NCI-H1930 (cell line): ENCODE measurements around the gene PAPPA2.
"Not testable (repeated sequence)": the region's sequence is repeated elsewhere in the genome, so short reads cannot be mapped to it uniquely, and the experiment has no call there.

Experiments used
- DNase-seq, 2 experiments: peaks; one replicate each; lab custom pipeline; 2025; lab: John Stamatoyannopoulos, UW

Gene PAPPA2

DNA sequence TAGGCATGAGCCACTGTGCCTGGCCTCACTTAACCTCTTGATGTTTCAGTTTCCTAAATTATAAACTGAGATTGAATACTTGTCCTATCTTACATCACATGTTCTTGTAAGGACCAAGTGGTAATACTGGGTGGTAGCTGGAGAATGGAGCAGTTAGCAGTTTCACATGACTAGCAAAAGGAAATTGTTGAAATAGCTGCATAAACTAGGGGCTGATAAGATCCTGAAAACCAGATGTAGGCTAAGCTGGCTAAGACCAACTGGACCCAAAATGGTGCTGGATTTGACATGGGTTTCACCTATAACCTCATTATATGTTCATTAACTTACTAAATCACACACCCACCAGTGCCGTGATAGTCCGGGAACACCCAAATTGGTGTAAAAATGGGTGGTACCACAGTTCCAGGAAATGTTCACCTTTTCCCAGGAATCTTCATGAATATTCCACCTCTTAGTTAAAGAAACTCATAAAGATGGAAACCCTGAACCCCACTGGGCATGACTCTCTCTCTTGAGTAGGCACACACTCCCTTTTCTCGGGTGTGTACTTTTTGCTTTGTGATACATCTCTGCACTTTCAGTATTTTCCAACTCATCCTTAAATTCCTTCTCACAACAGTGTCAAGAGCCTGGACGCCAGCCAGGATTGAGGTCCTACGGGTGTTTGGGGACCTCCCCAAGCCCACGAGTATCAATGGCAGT, at the start of gene PAPPA2:
Gene PAPPA2 (plus strand): TSS at position 502 of the 705 bp plus-strand sequence. CDS start 93,148 bp downstream, outside the sequence.
- no peak for DNase-seq

DNA sequence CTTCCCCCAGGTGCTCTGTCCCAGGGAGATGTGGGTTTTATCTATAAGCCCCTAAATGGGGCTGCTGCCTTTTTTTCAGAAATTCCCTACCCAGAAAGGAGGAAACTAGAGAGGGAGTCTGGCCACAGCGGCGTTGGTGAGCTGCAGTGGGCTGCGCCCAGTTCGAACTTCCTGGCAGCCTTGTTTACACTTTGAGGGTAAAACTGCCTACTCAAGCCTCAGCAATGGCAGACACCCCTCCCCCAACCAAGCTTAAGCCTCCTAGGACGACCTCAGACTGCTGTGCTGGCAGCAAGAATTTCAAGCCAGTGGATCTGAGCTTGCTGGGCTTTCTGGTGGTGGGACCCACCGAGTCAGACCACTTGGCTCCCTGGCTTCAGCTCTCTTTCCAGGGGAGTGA, 46.2 kb upstream of the PAPPA2 start:
- DNase-seq = no peak

- not testable (repeated sequence) for DNase-seq
Measured at GRCh38 chr1:176419608-176420007, 43.4 kb upstream of the PAPPA2 start.

GRCh38 chr1:176434234-176434633, 28.7 kb upstream of the PAPPA2 start:
- DNase-seq = no peak

DNA sequence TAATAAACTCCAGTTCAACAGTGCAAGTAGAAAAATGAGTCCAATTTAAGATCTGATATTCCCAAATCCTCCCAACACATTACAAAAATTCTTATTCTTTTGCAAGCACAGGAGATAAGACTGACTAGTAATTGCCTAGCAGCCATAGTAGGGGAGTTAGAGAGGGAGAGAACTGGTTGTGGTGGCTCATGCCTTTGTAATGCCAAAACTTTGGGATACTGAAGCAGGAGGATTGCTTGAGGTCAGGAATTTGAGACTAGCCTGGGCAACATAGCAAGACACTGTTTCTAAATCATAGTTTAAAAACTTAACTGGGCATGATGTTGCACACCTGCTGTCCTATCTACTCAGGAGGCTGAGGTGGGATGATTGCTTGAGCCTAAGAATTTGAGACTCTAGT, 26.7 kb upstream of the PAPPA2 start:
- DNase-seq = no peak

DNA sequence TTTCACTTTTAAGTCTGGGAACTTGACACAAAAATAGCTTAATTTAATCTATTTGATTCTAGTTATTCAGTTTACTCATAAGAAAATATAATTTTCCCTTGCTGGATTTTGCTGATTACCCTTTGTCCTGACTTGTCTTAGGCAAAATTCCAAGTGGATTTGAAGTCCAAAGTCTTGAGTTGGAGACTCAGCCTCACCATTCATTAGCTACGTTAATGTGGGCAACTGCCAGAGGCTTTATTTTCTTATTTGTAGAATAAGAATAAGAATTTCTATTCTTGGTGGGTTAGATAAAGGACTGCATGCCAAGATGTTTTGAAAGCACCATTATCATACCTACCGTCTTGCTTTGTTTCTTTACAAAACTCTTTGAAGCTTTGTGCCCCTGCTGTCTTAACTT, 22.8 kb upstream of the PAPPA2 start:
- no peak for DNase-seq

DNA sequence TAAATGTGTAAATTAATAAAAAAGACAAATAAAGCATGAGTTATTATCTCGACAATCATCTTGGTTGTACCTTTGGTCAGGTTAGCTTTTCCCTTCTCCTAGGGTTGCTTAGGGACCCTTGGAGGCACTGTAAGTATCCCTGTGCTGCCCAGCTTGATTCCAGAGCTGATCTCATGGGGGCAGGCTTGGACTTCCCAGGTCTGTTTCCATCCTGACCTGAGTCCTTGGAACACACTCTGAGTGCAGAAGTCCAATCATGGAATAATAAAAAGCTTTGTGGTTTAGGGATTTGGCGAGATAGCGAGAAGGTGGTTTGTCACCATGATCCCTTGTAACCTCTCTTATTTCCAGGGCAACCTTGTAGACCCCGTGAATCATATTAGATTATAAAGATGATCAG, 18.7 kb upstream of the PAPPA2 start:
- DNase-seq = no peak

- no peak for DNase-seq
Measured at GRCh38 chr1:176445402-176445801, 17.6 kb upstream of the PAPPA2 start.

DNA sequence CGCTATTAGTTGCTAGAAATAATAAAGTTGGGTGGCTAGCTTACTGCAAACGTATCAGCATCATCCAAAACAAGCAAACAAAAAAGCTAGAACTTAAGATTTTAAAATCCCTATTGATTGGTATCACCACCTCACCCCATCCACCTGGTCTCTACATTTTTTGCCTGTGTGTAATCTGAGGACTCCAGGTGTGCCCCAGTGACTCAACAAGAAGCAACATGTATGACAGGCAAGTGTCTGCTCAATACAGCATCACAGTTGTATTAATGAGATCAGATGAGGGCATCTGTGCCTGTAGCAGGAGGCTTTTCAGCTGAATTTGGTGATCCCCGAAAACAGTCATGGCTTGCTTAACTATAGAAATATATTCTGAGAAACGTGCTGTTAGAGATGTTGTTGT, 14.6 kb upstream of the PAPPA2 start:
- no peak for DNase-seq

DNA sequence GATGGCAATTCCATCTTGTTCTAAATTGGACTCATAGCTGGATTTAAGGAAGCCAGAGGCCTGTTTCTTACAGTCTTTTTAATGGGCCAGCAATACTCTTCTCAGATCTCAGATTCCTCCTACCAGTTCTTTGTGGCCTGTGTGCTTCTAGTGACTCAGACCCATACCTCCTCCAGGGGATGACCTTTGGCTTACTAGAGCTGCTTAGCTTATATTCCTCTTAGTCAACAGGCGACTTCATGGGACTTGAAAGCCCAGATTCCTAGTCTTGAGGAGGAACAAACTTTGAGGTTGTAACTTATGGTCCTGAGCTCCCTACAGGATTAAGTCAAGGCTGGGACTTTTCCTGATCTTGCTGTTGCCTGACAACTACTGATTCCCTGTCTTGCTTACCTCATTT, 12.4 kb upstream of the PAPPA2 start:
- no peak for DNase-seq

- DNase-seq = not testable (repeated sequence)
Measured at GRCh38 chr1:176451741-176452140, 11.2 kb upstream of the PAPPA2 start.

- no peak for DNase-seq
Measured at GRCh38 chr1:176456795-176457194, 6.2 kb upstream of the PAPPA2 start.

GRCh38 chr1:176460544-176461336, 2.2 kb upstream of the PAPPA2 start:
- DNase-seq = no peak

DNA sequence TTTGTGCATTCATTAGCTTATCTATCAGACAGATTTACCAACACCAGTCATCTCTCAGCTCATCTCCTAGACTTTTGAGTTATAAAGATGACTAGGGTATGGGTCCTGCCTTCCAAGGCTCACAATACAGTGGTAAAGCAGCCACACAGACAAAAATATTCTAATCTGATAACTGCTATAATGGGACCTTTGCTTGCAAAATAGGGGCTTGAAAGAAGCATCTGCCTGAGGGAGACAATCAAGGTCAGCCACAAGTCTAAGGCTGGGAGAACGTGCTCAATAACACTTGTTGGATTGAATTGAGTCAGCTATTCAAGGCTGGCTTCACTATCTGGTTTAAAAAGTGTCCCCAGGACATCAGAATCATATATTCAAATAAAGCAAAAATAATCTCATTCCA, 1.4 kb upstream of the PAPPA2 start:
- no peak for DNase-seq

DNA sequence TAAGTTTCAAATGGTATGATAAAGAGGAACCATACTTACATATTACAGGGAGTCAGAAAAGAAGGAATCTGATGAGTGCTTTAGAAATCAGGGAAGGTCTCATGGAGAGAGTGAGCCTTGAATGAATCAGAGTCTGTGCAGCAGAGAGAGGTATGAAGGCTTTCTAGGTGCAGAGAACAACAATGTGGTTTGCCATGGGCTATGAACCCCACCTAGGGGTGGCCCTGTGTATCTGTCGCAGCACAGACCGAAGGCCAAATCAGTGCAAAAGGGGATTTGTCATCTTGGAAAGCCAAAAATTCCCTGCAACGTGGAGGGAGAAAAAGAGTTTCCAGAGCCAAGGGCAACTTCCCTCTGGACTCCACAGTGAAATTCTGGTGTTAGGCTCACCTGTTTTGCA, 3.5 kb downstream of the PAPPA2 start:
- DNase-seq = peak in 1 of 2 experiments; percentile 1

DNA sequence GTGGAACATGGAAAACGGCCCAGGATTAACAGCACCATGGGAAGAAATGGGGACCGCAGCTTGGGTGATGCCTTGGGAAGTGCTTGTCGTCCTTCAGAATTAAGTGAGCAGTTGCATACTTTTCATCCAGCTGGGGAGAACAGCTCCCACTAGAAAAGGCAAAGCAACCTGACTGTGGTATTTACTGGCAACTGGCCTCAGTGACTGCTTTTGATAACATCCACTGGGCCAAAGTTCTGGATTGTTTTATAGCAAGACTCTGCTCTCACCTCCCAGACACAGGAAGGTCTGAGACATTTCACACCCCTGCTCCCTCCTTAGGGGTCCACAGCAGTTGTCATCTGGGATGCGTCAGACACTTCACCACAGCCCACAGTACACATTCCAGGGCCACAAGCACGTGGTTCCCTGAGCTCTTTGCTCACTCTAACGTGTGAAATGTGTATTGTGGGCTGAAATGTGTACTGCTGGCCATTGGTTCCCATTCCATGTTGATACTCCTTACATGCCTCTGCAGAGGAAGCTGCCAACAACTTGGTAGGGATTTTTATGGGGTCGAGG, 6.6 kb downstream of the PAPPA2 start:
- no peak for DNase-seq

- DNase-seq = no peak
Measured at GRCh38 chr1:176471338-176472121, 8.6 kb downstream of the PAPPA2 start.

- no peak for DNase-seq
Measured at GRCh38 chr1:176479971-176480370, 17.0 kb downstream of the PAPPA2 start.

DNA sequence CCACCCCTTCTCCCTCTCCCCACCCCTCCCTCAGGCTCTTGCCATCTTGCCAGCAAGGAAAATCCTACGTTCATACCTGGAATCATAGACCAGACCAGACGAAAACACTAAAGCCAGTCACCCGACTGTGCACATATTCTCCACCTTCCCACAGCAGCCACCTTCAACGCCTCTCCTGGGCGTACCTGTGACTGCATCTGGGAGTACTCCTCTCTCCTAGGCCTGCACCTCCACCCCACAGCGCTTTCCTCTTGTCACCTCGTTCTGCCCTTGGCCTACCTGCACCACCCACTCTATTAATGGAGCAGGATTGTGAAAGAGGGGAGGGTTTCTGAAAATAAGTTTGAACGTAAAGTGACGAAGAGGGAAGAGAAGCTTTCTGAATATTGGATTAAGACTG, 17.8 kb downstream of the PAPPA2 start:
- DNase-seq = no peak

GRCh38 chr1:176485083-176485482, 22.1 kb downstream of the PAPPA2 start:
- DNase-seq = no peak

DNA sequence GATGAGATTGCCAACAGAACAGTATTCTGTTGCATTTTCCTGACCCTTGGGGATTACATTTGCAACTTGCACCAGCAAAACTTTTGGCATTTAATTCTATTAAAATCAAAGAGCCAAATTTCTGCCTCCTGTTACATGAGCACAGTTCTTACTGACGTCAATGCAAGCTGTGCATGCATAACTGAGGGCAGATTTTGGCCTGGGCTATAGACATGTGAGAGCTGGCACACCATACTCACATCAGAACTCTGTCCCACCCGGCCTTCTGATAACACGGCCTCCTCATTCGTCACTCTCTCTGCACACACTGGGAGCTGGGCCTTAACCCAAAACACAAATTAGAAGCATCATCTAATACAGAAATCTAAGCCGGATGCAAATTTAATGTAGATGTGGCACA, 31.5 kb downstream of the PAPPA2 start:
- no peak for DNase-seq

- DNase-seq = no peak
Measured at GRCh38 chr1:176499671-176500070, 36.7 kb downstream of the PAPPA2 start.
